ENCODE measurements around the gene KIF21A.

GRCh38 chr12:39476121-39476520 lies 33.2 kb upstream of the KIF21A start:
- TF ChIP-seq EZH2 (IDR thresholded peaks at IDR 0.05; ENCODE audit: borderline replicate concordance): no peak
- no peak for TF ChIP-seq CTCF (IDR thresholded peaks at IDR 0.05; ENCODE audit: poor library complexity)
- TF ChIP-seq EZH2phosphoT487 (IDR thresholded peaks at IDR 0.05; ENCODE audit: low read depth, severe bottlenecking, unreplicated experiment): no peak
